GM12801 (cell line): ENCODE data around the gene MAML1.

ENCODE experiments used
- CTCF ChIP-seq: IDR thresholded peaks from one replicate; pipeline ENCODE4 v1.5.1; 2011; ENCODE audit warnings: control low read depth; ENCODE audit not compliant: insufficient read length; ENCODE audit errors: extremely low read depth

Gene MAML1

GRCh38 chr5:179795049-179795862 lies 62.6 kb downstream of the MAML1 start:
- TF ChIP-seq CTCF, result no peak

- TF ChIP-seq CTCF, result no peak
These were observed 63.5 kb downstream of the MAML1 start for GRCh38 chr5:179795863-179796833.

GRCh38 chr5:179796877-179797608 lies 64.4 kb downstream of the MAML1 start:
- TF ChIP-seq CTCF, result no peak

GRCh38 chr5:179797741-179798140 lies 65.1 kb downstream of the MAML1 start:
- no peak for TF ChIP-seq CTCF

GRCh38 chr5:179798144-179798770 lies 65.6 kb downstream of the MAML1 start:
- no peak for TF ChIP-seq CTCF

GRCh38 chr5:179798771-179799643 lies 66.4 kb downstream of the MAML1 start:
- no peak for TF ChIP-seq CTCF
